HG02678 (cell line): ENCODE measurements around the gene FGF12.

Source experiments
- ATAC-seq: cut with Tn5 transposase; IDR thresholded peaks from one replicate; pipeline ENCODE4 v1.9.1; 2021; ENCODE audit warnings: mild to moderate bottlenecking, moderate library complexity; ENCODE audit not compliant: unreplicated experiment

Gene FGF12

GRCh38 chr3:192219926-192220325, 507.4 kb downstream of the FGF12 start:
- no peak for ATAC-seq

- no peak for ATAC-seq
Measured at GRCh38 chr3:192216067-192216466, 511.3 kb downstream of the FGF12 start.

- no peak for ATAC-seq
Measured at GRCh38 chr3:192212979-192213378, 514.4 kb downstream of the FGF12 start.

GRCh38 chr3:192212335-192212734, 515.0 kb downstream of the FGF12 start:
- ATAC-seq: no peak

GRCh38 chr3:192207651-192208050, 519.7 kb downstream of the FGF12 start:
- ATAC-seq: no peak

GRCh38 chr3:192207239-192207638, 520.1 kb downstream of the FGF12 start:
- ATAC-seq: no peak

- no peak for ATAC-seq
Measured at GRCh38 chr3:192194085-192194484, 533.3 kb downstream of the FGF12 start.

GRCh38 chr3:192188218-192188835, 539.0 kb downstream of the FGF12 start:
- ATAC-seq: peak; percentile 96

- ATAC-seq: no peak
Measured at GRCh38 chr3:192187485-192188051, 539.8 kb downstream of the FGF12 start.

- ATAC-seq: no peak
Measured at GRCh38 chr3:192186498-192186897, 540.8 kb downstream of the FGF12 start.

- ATAC-seq: no peak
Measured at GRCh38 chr3:192186045-192186444, 541.3 kb downstream of the FGF12 start.

- ATAC-seq: no peak
Measured at GRCh38 chr3:192183109-192183508, 544.2 kb downstream of the FGF12 start.

GRCh38 chr3:192181151-192181550, 546.2 kb downstream of the FGF12 start:
- ATAC-seq: no peak

- no peak for ATAC-seq
Measured at GRCh38 chr3:192177383-192177782, 550.0 kb downstream of the FGF12 start.

GRCh38 chr3:192174283-192174682, 553.1 kb downstream of the FGF12 start:
- no peak for ATAC-seq

- ATAC-seq: no peak
Measured at GRCh38 chr3:192171213-192171612, 556.1 kb downstream of the FGF12 start.

GRCh38 chr3:192170659-192171058, 556.7 kb downstream of the FGF12 start:
- ATAC-seq: no peak

- ATAC-seq: no peak
Measured at GRCh38 chr3:192170031-192170430, 557.3 kb downstream of the FGF12 start.

- no peak for ATAC-seq
Measured at GRCh38 chr3:192169332-192169915, 557.9 kb downstream of the FGF12 start.

- no peak for ATAC-seq
Measured at GRCh38 chr3:192168202-192168601, 559.1 kb downstream of the FGF12 start.

- ATAC-seq: no peak
Measured at GRCh38 chr3:192165552-192165951, 561.8 kb downstream of the FGF12 start.

- no peak for ATAC-seq
Measured at GRCh38 chr3:192161661-192162060, 565.7 kb downstream of the FGF12 start.

- ATAC-seq: no peak
Measured at GRCh38 chr3:192156382-192156781, 571.0 kb downstream of the FGF12 start.
